ENCODE data around the gene HACE1.

The HACE1 gene

DNA sequence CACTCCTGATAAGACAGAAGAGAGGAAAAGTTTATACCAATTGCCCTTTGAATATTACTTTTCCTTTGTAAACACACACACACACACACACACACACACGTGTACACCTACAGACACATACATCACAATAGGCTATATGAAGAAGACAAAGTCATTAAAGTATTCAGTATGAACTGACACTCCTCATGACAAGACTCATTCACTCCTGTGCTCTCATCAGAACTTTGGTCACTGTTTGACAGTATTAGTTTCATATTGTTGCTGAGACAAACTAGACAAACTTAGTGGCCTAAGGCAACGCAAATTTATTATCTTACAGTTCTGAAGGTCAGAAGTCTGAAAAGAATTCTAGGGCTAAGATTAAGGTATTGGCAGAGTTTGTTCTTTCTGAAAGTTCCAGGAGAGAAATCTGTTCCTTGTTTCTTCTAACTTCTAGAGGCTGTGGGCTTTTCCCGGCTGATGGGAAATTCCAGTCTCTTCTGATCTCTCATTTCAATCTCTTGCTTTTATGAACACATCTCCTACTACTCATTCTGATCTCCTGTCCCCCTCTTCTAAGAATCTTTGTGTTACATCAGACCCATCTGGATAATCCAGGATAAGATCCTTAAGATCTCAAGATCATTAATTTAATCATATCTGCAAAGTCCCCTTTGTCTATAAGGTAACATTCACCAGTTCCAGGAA lies 171.3 kb downstream of the HACE1 start:
- H3K18ac ChIP-seq (ENCODE audit: low read length) = no peak overlapping the region
- H4K8ac ChIP-seq (ENCODE audit: low read depth, low read length) = no peak overlapping the region
- no peak overlapping the region for H2BK15ac ChIP-seq (replicated peaks; ENCODE audit: low read depth)
- H3K27ac ChIP-seq (ENCODE audit: low read depth, low read length) = no peak overlapping the region
- no peak overlapping the region for H3K4ac ChIP-seq (ENCODE audit: low read depth, low read length)
- no peak overlapping the region for H3K9ac ChIP-seq (ENCODE audit: low read length)
- H2AK5ac ChIP-seq (ENCODE audit: low read length) = no peak overlapping the region
- no peak overlapping the region for H3K23ac ChIP-seq (ENCODE audit: low read length)
- no peak for DNase-seq
- no peaks in the 10 kb centered on the region for H3K79me2 ChIP-seq (ENCODE audit: control insufficient read depth, insufficient read depth, low read length)
- no peak overlapping the region for H2BK120ac ChIP-seq (ENCODE audit: low read depth, low read length)
- H4K5ac ChIP-seq (ENCODE audit: low read length) = no peak overlapping the region
- no peak overlapping the region for H2BK5ac ChIP-seq (ENCODE audit: low read length)
- no CpG with 5 or more reads among the region's 3 CpGs for WGBS (ENCODE audit: extremely low coverage, insufficient coverage, low lambda C conversion rate)
- H3K4me1 ChIP-seq (ENCODE audit: control insufficient read depth, low read depth, low read length) = peaks cover 5% of the 10 kb centered on the region
- no peaks in the 10 kb centered on the region for H3K79me1 ChIP-seq (ENCODE audit: low read length)
- H3K27me3 ChIP-seq (ENCODE audit: insufficient read depth, low read length, poor library complexity) = no peaks in the 10 kb centered on the region
- H3K4me3 ChIP-seq (ENCODE audit: low read length) = no peak overlapping the region
- H3K4me2 ChIP-seq (ENCODE audit: low read length) = no peak overlapping the region
- H3K36me3 ChIP-seq (ENCODE audit: control insufficient read depth, insufficient read depth, low read length) = no peaks in the 10 kb centered on the region
- no peak overlapping the region for H3K56ac ChIP-seq (ENCODE audit: low read length)

DNA sequence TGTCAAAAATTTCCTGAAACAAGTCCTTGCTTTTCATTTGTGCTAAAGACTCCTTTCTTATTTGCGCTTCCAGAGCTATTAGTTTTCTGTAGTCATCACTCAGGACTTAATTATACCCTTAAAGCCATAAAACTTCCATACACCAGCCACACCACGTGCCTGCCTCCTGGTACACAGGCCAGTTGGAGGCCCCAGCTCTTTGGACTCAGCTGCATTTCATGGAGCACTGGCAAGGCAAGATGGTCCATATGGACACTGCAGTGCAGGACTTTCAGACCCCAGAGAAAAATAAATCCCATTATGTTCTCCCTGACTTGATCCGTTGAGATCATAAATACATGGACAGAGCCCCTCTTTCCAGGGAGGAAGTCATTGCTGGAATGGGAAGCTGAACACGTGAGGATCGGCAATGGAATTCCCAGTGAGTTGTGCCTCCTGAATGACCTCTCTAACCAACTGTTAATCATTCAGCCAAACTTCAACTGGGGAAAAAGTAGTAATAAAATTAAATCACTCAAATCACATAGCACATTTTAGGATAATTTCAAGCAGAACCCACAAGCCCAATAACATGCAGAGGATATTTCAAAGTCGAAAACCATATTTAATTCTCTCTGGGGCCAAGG lies 173.1 kb downstream of the HACE1 start:
- H3K79me1 ChIP-seq (ENCODE audit: low read length) = no peaks in the 10 kb centered on the region
- H2BK15ac ChIP-seq (replicated peaks; ENCODE audit: low read depth) = no peak overlapping the region
- no peak overlapping the region for H3K4me3 ChIP-seq (ENCODE audit: low read length)
- no peak overlapping the region for H4K5ac ChIP-seq (ENCODE audit: low read length)
- no peak overlapping the region for H3K56ac ChIP-seq (ENCODE audit: low read length)
- no peaks in the 10 kb centered on the region for H3K79me2 ChIP-seq (ENCODE audit: control insufficient read depth, insufficient read depth, low read length)
- H3K27me3 ChIP-seq (ENCODE audit: insufficient read depth, low read length, poor library complexity) = no peaks in the 10 kb centered on the region
- H3K23ac ChIP-seq (ENCODE audit: low read length) = no peak overlapping the region
- no peak overlapping the region for H3K9ac ChIP-seq (ENCODE audit: low read length)
- no peak overlapping the region for H3K4ac ChIP-seq (ENCODE audit: low read depth, low read length)
- WGBS (ENCODE audit: extremely low coverage, insufficient coverage, low lambda C conversion rate) = no CpG with 5 or more reads among the region's 6 CpGs
- no peak overlapping the region for H3K4me2 ChIP-seq (ENCODE audit: low read length)
- DNase-seq = no peak
- H4K8ac ChIP-seq (ENCODE audit: low read depth, low read length) = no peak overlapping the region
- no peak overlapping the region for H2BK120ac ChIP-seq (ENCODE audit: low read depth, low read length)
- H3K4me1 ChIP-seq (ENCODE audit: control insufficient read depth, low read depth, low read length) = peaks cover 5% of the 10 kb centered on the region
- H3K27ac ChIP-seq (ENCODE audit: low read depth, low read length) = no peak overlapping the region
- H3K18ac ChIP-seq (ENCODE audit: low read length) = peak overlapping the region; percentile 25
- H2BK5ac ChIP-seq (ENCODE audit: low read length) = no peak overlapping the region
- no peaks in the 10 kb centered on the region for H3K36me3 ChIP-seq (ENCODE audit: control insufficient read depth, insufficient read depth, low read length)
- H2AK5ac ChIP-seq (ENCODE audit: low read length) = no peak overlapping the region

DNA sequence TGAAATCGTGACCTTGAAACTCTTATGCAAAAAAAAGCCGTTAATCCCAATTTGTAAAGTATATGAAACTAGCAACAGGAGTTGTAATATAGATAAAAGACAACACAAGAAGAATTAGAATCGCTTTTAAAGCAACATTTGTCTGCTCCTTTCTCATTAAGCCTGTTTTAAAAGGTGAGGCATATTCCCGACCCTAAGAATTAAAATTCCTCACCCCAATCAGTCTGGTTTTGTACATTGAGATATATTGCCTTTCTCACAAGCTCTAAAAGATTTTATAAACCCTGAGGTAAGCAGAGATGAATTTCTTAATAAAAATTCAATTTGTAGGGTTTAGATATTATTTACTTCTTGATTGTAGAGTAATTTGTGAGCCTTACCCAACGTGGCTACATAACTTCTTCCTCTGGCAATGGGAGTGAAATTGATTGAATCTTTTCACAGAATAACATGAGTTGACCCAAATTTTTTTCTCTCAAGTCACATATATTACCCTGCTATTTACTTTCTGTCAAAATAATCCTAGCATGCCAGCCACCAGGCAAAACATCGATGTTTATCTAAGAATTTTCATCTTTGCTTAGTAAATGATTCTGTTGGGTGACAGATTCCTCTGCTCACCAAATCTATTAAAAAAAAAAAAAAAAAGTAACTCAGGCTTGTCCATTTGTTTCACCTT lies 173.7 kb downstream of the HACE1 start:
- Histone ChIP-seq H2BK5ac (ENCODE audit: low read length) (no peak overlapping the region), H3K27ac (ENCODE audit: low read depth, low read length) (no peak overlapping the region), H3K9ac (ENCODE audit: low read length) (no peak overlapping the region), H2AK5ac (ENCODE audit: low read length) (no peak overlapping the region), H4K8ac (ENCODE audit: low read depth, low read length) (no peak overlapping the region), H3K36me3 (ENCODE audit: control insufficient read depth, insufficient read depth, low read length) (no peaks in the 10 kb centered on the region), H4K5ac (ENCODE audit: low read length) (no peak overlapping the region), H3K18ac (ENCODE audit: low read length) (no peak overlapping the region), H2BK120ac (ENCODE audit: low read depth, low read length) (no peak overlapping the region), H3K4me2 (ENCODE audit: low read length) (no peak overlapping the region), H3K56ac (ENCODE audit: low read length) (no peak overlapping the region), H3K23ac (ENCODE audit: low read length) (no peak overlapping the region), H3K4me1 (ENCODE audit: control insufficient read depth, low read depth, low read length) (peaks cover 5% of the 10 kb centered on the region), H3K79me2 (ENCODE audit: control insufficient read depth, insufficient read depth, low read length) (no peaks in the 10 kb centered on the region), H2BK15ac (replicated peaks; ENCODE audit: low read depth) (no peak overlapping the region), H3K4ac (ENCODE audit: low read depth, low read length) (no peak overlapping the region), H3K79me1 (ENCODE audit: low read length) (no peaks in the 10 kb centered on the region), H3K4me3 (ENCODE audit: low read length) (no peak overlapping the region), H3K27me3 (ENCODE audit: insufficient read depth, low read length, poor library complexity) (no peaks in the 10 kb centered on the region)
- no peak for DNase-seq
- no CpG with 5 or more reads among the region's 6 CpGs for WGBS (ENCODE audit: extremely low coverage, insufficient coverage, low lambda C conversion rate)

DNA sequence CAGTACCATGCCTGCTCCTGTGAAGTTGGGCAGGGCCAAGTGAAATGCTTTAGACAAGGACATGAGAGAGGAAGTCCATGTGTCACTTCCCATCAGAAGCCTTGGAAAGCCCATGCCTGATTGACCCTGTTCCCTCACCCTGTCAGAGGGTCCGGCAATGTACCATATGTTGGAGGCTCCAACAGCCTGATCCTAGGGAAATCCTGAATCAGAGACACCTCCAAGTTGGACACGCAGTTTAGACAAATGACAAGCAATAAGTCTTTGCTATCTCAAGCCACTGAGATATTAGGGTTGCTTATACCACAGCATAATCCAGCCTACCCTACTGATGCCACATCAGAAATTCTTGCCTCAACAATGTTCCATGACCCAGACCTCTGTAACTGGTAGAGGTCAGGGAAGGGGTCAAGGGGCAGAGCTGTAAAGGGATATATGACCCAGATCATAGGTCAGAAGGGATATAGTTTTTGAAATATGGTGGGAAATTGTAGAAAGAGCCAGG lies 174.8 kb downstream of the HACE1 start:
- no peak overlapping the region for H2BK120ac ChIP-seq (ENCODE audit: low read depth, low read length)
- no CpG with 5 or more reads among the region's 2 CpGs for WGBS (ENCODE audit: extremely low coverage, insufficient coverage, low lambda C conversion rate)
- no peak overlapping the region for H2BK15ac ChIP-seq (replicated peaks; ENCODE audit: low read depth)
- H3K4me3 ChIP-seq (ENCODE audit: low read length) = no peak overlapping the region
- DNase-seq = no peak
- no peaks in the 10 kb centered on the region for H3K79me2 ChIP-seq (ENCODE audit: control insufficient read depth, insufficient read depth, low read length)
- no peaks in the 10 kb centered on the region for H3K79me1 ChIP-seq (ENCODE audit: low read length)
- no peak overlapping the region for H2AK5ac ChIP-seq (ENCODE audit: low read length)
- H3K4ac ChIP-seq (ENCODE audit: low read depth, low read length) = no peak overlapping the region
- H3K9ac ChIP-seq (ENCODE audit: low read length) = no peak overlapping the region
- H3K23ac ChIP-seq (ENCODE audit: low read length) = no peak overlapping the region
- no peak overlapping the region for H3K27ac ChIP-seq (ENCODE audit: low read depth, low read length)
- H3K36me3 ChIP-seq (ENCODE audit: control insufficient read depth, insufficient read depth, low read length) = no peaks in the 10 kb centered on the region
- peaks cover 5% of the 10 kb centered on the region for H3K4me1 ChIP-seq (ENCODE audit: control insufficient read depth, low read depth, low read length)
- no peak overlapping the region for H2BK5ac ChIP-seq (ENCODE audit: low read length)
- no peak overlapping the region for H3K56ac ChIP-seq (ENCODE audit: low read length)
- no peak overlapping the region for H3K4me2 ChIP-seq (ENCODE audit: low read length)
- no peak overlapping the region for H3K18ac ChIP-seq (ENCODE audit: low read length)
- no peaks in the 10 kb centered on the region for H3K27me3 ChIP-seq (ENCODE audit: insufficient read depth, low read length, poor library complexity)
- no peak overlapping the region for H4K5ac ChIP-seq (ENCODE audit: low read length)
- no peak overlapping the region for H4K8ac ChIP-seq (ENCODE audit: low read depth, low read length)

DNA sequence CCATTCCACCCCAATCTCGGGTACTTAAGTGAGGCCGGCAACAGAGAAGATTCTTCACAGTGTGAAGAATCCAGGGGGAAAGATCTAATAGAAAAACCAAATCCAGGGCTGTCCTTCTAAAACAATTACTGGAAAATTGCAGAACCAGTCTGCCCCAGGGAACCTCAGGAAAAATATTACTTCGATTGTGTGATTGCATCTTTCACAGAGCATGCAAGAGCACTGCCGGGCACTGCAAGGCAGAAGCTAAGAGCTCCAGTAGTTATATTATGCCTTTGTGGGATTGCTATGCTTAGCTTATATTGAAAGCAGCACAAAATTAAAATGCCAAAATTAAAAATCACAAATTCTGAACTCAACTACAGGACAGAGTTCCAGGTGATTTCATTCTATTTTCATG lies 175.9 kb downstream of the HACE1 start:
- Histone ChIP-seq H3K79me2 (ENCODE audit: control insufficient read depth, insufficient read depth, low read length) (no peaks in the 10 kb centered on the region), H3K27ac (ENCODE audit: low read depth, low read length) (no peak overlapping the region), H3K4me2 (ENCODE audit: low read length) (no peak overlapping the region), H3K27me3 (ENCODE audit: insufficient read depth, low read length, poor library complexity) (no peaks in the 10 kb centered on the region), H3K4me1 (ENCODE audit: control insufficient read depth, low read depth, low read length) (peaks cover 3% of the 10 kb centered on the region), H3K56ac (ENCODE audit: low read length) (no peak overlapping the region), H3K18ac (ENCODE audit: low read length) (peak overlapping the region; percentile 1), H2AK5ac (ENCODE audit: low read length) (no peak overlapping the region), H3K23ac (ENCODE audit: low read length) (no peak overlapping the region), H3K4ac (ENCODE audit: low read depth, low read length) (no peak overlapping the region), H2BK120ac (ENCODE audit: low read depth, low read length) (peak overlapping the region; percentile 85), H4K5ac (ENCODE audit: low read length) (no peak overlapping the region), H2BK15ac (replicated peaks; ENCODE audit: low read depth) (no peak overlapping the region), H3K9ac (ENCODE audit: low read length) (no peak overlapping the region), H3K4me3 (ENCODE audit: low read length) (no peak overlapping the region), H2BK5ac (ENCODE audit: low read length) (no peak overlapping the region), H3K79me1 (ENCODE audit: low read length) (no peaks in the 10 kb centered on the region), H4K8ac (ENCODE audit: low read depth, low read length) (no peak overlapping the region), H3K36me3 (ENCODE audit: control insufficient read depth, insufficient read depth, low read length) (no peaks in the 10 kb centered on the region)
- no peak for DNase-seq
- no CpG with 5 or more reads among the region's 4 CpGs for WGBS (ENCODE audit: extremely low coverage, insufficient coverage, low lambda C conversion rate)
